MM.1S (cell line): ENCODE measurements around the gene GPX4.

Experiments used
- DNase-seq: peaks from one replicate; pipeline ENCODE4 v3.0.0-alpha.2; 2015
- H2AFZ ChIP-seq: fragments of 300-600 bp; sonication (generic); 2 replicates; pipeline ENCODE4 v1.6.0; 2016; ENCODE audit warnings: antibody characterized with exemption, low read length
- H3F3A ChIP-seq: fragments of 300-600 bp; sonication (generic); 2 replicates; pipeline ENCODE4 v1.6.1; 2016; ENCODE audit warnings: mild to moderate bottlenecking, antibody characterized with exemption, low read length, moderate library complexity, mixed read lengths; ENCODE audit not compliant: insufficient read depth
- H3K27ac ChIP-seq: fragments of 300-600 bp; sonication (generic); 2 replicates; pipeline ENCODE4 v1.5.1; 2016; ENCODE audit warnings: mild to moderate bottlenecking, low read length
- H3K27me3 ChIP-seq: fragments of 300-600 bp; sonication (generic); replicated peaks from 2 replicates; pipeline ENCODE4 v1.6.0; 2016; ENCODE audit warnings: low read length; ENCODE audit not compliant: insufficient read depth
- H3K36me3 ChIP-seq: fragments of 300-600 bp; sonication (generic); replicated peaks from 2 replicates; pipeline ENCODE4 v1.6.1; 2016; ENCODE audit warnings: mild to moderate bottlenecking, low read length, mixed read lengths; ENCODE audit not compliant: insufficient read depth
- H3K4me1 ChIP-seq: fragments of 300-600 bp; sonication (generic); 2 replicates; pipeline ENCODE4 v1.6.1; 2016; ENCODE audit warnings: low read length, mixed read lengths
- H3K4me2 ChIP-seq: fragments of 300-600 bp; sonication (generic); 2 replicates; pipeline ENCODE4 v1.6.0; 2016; ENCODE audit warnings: low read depth, low read length
- H3K4me3 ChIP-seq: fragments of 300-600 bp; sonication (generic); 2 replicates; pipeline ENCODE4 v1.5.1; 2016; ENCODE audit warnings: low read length, mixed read lengths
- H3K79me2 ChIP-seq: fragments of 300-600 bp; sonication (generic); 2 replicates; pipeline ENCODE4 v1.6.1; 2016; ENCODE audit warnings: mixed run types, low read length, mixed read lengths
- H3K9ac ChIP-seq: fragments of 300-600 bp; sonication (generic); 2 replicates; pipeline ENCODE4 v1.6.1; 2016; ENCODE audit warnings: low read length, mixed read lengths
- H3K9me2 ChIP-seq: fragments of 300-600 bp; sonication (generic); replicated peaks from 2 replicates; pipeline ENCODE4 v1.6.1; 2016; ENCODE audit warnings: mild to moderate bottlenecking, low read length, mixed read lengths; ENCODE audit not compliant: insufficient read depth
- H3K9me3 ChIP-seq: fragments of 300-600 bp; sonication (generic); replicated peaks from 2 replicates; pipeline ENCODE4 v1.6.1; 2016; ENCODE audit warnings: mild to moderate bottlenecking, low read length, mixed read lengths; ENCODE audit not compliant: insufficient read depth
- H4K20me1 ChIP-seq: fragments of 300-600 bp; sonication (generic); 2 replicates; pipeline ENCODE4 v1.6.1; 2016; ENCODE audit warnings: mild to moderate bottlenecking, low read length, moderate library complexity, mixed read lengths; ENCODE audit not compliant: insufficient read depth
- EZH2 ChIP-seq: fragments of 300-600 bp; sonication (generic); optimal IDR thresholded peaks from 2 replicates; pipeline ENCODE3; 2017; ENCODE audit warnings: low read depth, mild to moderate bottlenecking, antibody characterized with exemption, low read length, mixed read lengths
- EZH2phosphoT487 ChIP-seq: fragments of 300-600 bp; sonication (generic); IDR thresholded peaks from 2 replicates; pipeline ENCODE4 v1.6.1; 2018; ENCODE audit warnings: antibody characterized with exemption, low read length
- TF ChIP-seq, protein P1 (sequence below): fragments of 300-600 bp; sonication (generic); IDR thresholded peaks from 2 replicates; pipeline ENCODE4 v1.5.1; 2016; ENCODE audit warnings: antibody characterized with exemption, low read length, mixed read lengths

GPX4 gene

DNA sequence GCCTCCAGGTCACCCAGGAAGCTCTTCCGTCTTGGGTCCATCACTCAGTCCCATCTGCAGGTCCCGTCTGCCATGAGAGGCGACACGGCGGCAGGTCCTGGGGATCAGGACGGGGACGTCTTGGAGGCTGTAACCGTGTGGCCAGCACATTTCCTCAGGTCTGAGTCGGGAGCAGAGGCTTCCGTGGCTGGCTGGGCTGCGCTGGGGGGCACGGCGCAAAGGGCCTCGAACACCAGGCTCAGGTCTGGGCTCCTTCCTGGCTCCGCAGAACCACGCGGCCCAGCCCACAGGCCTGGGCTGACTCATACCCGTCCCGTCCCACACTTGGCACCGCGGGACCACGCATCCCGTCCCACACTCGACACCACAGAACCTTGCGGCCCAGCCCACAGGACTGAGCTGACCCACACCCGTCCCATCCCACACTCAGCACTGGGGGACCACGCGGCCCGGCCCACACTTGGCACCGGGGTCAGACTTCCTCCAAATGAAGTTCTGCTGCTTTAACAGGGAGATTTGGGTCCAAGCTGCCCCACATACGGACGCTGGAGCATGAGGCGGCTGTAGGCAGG, 40.1 kb downstream of the GPX4 start:
- Histone ChIP-seq H3K9me2 (no peaks in the 10 kb centered on the region), H3F3A (no peaks in the 10 kb centered on the region)

DNA sequence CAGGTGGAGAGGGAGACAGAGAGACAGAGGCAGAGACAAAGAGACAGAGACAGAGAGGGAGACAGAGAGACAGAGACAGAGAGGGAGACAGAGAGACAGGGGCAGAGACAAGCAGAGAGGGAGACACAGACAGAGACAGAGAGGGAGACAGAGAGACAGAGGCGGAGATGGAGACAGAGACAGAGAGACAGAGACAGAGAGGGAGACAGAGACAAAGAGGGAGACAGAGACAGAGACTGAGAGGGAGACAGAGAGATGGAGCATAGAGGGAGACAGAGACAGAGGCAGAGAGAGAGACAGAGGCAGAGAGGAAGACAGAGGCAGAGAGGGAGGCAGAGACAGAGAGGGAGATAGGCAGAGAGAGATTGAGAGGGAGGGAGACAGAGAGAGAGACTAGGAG, 40.9 kb downstream of the GPX4 start:
- no peaks in the 10 kb centered on the region for H3K9me3 ChIP-seq
- no peaks in the 10 kb centered on the region for H3K4me1 ChIP-seq
- no peak overlapping the region for H3K9ac ChIP-seq
- no peak overlapping the region for H3K4me2 ChIP-seq
- H3K27ac ChIP-seq = no peak overlapping the region
- TF ChIP-seq, protein P1, sequence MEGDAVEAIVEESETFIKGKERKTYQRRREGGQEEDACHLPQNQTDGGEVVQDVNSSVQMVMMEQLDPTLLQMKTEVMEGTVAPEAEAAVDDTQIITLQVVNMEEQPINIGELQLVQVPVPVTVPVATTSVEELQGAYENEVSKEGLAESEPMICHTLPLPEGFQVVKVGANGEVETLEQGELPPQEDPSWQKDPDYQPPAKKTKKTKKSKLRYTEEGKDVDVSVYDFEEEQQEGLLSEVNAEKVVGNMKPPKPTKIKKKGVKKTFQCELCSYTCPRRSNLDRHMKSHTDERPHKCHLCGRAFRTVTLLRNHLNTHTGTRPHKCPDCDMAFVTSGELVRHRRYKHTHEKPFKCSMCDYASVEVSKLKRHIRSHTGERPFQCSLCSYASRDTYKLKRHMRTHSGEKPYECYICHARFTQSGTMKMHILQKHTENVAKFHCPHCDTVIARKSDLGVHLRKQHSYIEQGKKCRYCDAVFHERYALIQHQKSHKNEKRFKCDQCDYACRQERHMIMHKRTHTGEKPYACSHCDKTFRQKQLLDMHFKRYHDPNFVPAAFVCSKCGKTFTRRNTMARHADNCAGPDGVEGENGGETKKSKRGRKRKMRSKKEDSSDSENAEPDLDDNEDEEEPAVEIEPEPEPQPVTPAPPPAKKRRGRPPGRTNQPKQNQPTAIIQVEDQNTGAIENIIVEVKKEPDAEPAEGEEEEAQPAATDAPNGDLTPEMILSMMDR = no peak
- H3K4me3 ChIP-seq = no peak overlapping the region
- 0 out of 2 replicates have a peak, but pooled peaks cover 3% of the 10 kb centered on the region for H3K36me3 ChIP-seq
- H2AFZ ChIP-seq = no peak overlapping the region
- no peaks in the 10 kb centered on the region for H3F3A ChIP-seq
- H4K20me1 ChIP-seq = no peaks in the 10 kb centered on the region; the same call in 1 of the 2 replicates
- no peaks in the 10 kb centered on the region for H3K27me3 ChIP-seq
- peaks cover 3% of the 10 kb centered on the region; the same call in 1 of the 2 replicates for H3K79me2 ChIP-seq
- H3K9me2 ChIP-seq = no peaks in the 10 kb centered on the region
- no peak for DNase-seq

More for the DNA sequence above, 40.1 kb downstream of the GPX4 start:
- Histone ChIP-seq H3K4me3 (no peak overlapping the region), H3K9me3 (no peaks in the 10 kb centered on the region), H3K4me2 (no peak overlapping the region), H4K20me1 (no peaks in the 10 kb centered on the region), H3K79me2 (peaks cover 5% of the 10 kb centered on the region; the same call in 1 of the 2 replicates), H2AFZ (no peak overlapping the region), H3K27ac (no peak overlapping the region), H3K9ac (no peak overlapping the region), H3K36me3 (0 out of 2 replicates have a peak, but pooled peaks cover 3% of the 10 kb centered on the region), H3K4me1 (no peaks in the 10 kb centered on the region), H3K27me3 (no peaks in the 10 kb centered on the region)
- no peak for TF ChIP-seq EZH2phosphoT487
- no peak for TF ChIP-seq EZH2
- DNase-seq = no peak

DNA sequence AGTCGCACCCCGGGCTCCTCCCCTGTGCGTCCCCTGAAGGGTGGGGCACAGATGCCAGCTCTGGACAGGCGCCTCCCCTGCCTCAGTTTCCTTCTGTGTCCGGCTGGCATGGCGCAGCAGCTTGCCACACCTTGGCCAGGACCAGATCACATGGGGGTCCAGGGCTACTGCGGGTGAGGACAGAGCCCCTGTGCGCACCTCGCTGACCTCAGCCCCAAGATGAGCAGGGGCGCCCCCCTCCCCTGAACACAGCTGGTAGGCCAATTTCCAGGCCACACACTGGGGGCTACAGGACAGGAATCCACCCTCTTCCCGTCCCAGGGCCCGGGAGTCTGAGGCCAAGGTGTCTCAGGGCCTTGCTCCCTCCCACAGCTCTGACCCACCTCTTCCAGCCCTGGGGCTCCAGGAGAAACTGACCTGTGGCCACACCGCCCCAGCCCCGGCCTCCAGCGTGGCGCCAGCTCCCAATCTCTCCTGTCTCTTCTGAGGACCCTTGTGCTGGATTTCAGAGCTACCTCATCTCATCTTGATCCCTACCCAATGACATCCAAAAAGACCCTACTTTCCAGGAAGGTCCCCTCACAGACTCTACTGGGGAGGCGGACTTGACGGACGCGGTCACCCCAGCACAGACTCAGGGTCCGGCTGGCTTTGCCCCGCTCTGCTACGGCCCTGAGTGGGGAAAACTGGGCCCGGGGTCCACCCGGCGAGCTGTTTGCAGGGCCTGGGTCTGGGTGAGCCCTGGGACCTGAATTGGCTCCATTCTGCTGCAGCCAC, 42.0 kb downstream of the GPX4 start:
- no peak overlapping the region for H2AFZ ChIP-seq
- H3K36me3 ChIP-seq = 0 out of 2 replicates have a peak, but pooled peaks cover 3% of the 10 kb centered on the region
- no peaks in the 10 kb centered on the region; the same call in 1 of the 2 replicates for H4K20me1 ChIP-seq
- no peak for DNase-seq
- no peak overlapping the region for H3K4me2 ChIP-seq
- no peak overlapping the region for H3K9ac ChIP-seq
- no peak overlapping the region for H3K4me3 ChIP-seq
- H3K9me2 ChIP-seq = no peaks in the 10 kb centered on the region
- no peaks in the 10 kb centered on the region for H3F3A ChIP-seq
- H3K27ac ChIP-seq = no peak overlapping the region
- no peaks in the 10 kb centered on the region for H3K9me3 ChIP-seq
- no peaks in the 10 kb centered on the region for H3K4me1 ChIP-seq
- no peaks in the 10 kb centered on the region for H3K27me3 ChIP-seq
- TF ChIP-seq EZH2phosphoT487 (no peak), EZH2 (no peak)
- TF ChIP-seq, protein P1 = no peak
- peaks cover 3% of the 10 kb centered on the region; the same call in 1 of the 2 replicates for H3K79me2 ChIP-seq

DNA sequence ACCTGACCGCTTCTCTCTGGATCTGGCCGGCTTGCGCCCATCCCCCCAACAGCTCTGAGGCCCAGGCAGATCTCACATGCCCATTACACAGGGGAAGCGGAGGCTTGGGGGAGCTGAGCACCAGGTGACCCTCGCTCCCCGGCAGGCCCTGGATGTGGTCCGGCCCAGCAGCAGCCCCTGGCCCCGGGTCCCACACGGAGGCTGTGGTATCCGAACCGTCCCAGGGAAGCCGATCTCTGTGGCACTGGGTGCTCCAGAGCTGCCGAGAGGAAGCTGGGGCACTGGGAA, 42.6 kb downstream of the GPX4 start:
- Histone ChIP-seq H3K4me2 (no peak overlapping the region), H4K20me1 (no peaks in the 10 kb centered on the region; the same call in 1 of the 2 replicates)

More for the DNA sequence above, 42.6 kb downstream of the GPX4 start:
- Histone ChIP-seq H3K9me3 (no peaks in the 10 kb centered on the region), H3K4me1 (no peaks in the 10 kb centered on the region), H3F3A (no peaks in the 10 kb centered on the region), H3K36me3 (0 out of 2 replicates have a peak, but pooled peaks cover 3% of the 10 kb centered on the region), H3K27ac (no peak overlapping the region), H3K9me2 (no peaks in the 10 kb centered on the region), H2AFZ (no peak overlapping the region), H3K27me3 (no peaks in the 10 kb centered on the region), H3K9ac (no peak overlapping the region), H3K4me3 (no peak overlapping the region), H3K79me2 (peaks cover 3% of the 10 kb centered on the region; the same call in 1 of the 2 replicates)
- TF ChIP-seq, protein P1 = no peak
- TF ChIP-seq EZH2 (no peak), EZH2phosphoT487 (no peak)
- DNase-seq = no peak
